HG03571 (cell line): Measurements from ENCODE around the gene KIR3DL2.
"Not testable (repeated sequence)": the region's sequence is repeated elsewhere in the genome, so short reads cannot be mapped to it uniquely, and the experiment has no call there.

Experiments used
- ATAC-seq: cut with Tn5 transposase; IDR thresholded peaks from one replicate; pipeline ENCODE4 v1.9.1; 2021; ENCODE audit not compliant: unreplicated experiment

Gene KIR3DL2

GRCh38 chr19:54863459-54863858 lies 13.2 kb downstream of the KIR3DL2 start:
- not testable (repeated sequence) for ATAC-seq

GRCh38 chr19:54871696-54872095 lies 21.5 kb downstream of the KIR3DL2 start:
- ATAC-seq, result no peak

GRCh38 chr19:54873990-54874389 lies 23.7 kb downstream of the KIR3DL2 start, which contains the start of gene FCAR:
FCAR (plus strand) TSS chr19:54874235; CDS start chr19:54874290, 55 bp downstream.
- ATAC-seq, result no peak

- ATAC-seq, result no peak
Measured at GRCh38 chr19:54875506-54875905, 25.3 kb downstream of the KIR3DL2 start.

GRCh38 chr19:54877471-54877870 lies 27.2 kb downstream of the KIR3DL2 start:
- no peak for ATAC-seq

- ATAC-seq, result no peak
Measured at GRCh38 chr19:54881884-54882283, 31.6 kb downstream of the KIR3DL2 start.

- no peak for ATAC-seq
Measured at GRCh38 chr19:54882758-54883157, 32.5 kb downstream of the KIR3DL2 start.

GRCh38 chr19:54883228-54883627 lies 33.0 kb downstream of the KIR3DL2 start:
- no peak for ATAC-seq

- no peak for ATAC-seq
Measured at GRCh38 chr19:54888239-54888638, 38.0 kb downstream of the KIR3DL2 start.

GRCh38 chr19:54889566-54889965 lies 39.3 kb downstream of the KIR3DL2 start:
- no peak for ATAC-seq

- ATAC-seq, result no peak
Measured at GRCh38 chr19:54893406-54893805, 43.2 kb downstream of the KIR3DL2 start.

GRCh38 chr19:54894106-54894505 lies 43.9 kb downstream of the KIR3DL2 start:
- ATAC-seq, result not testable (repeated sequence)

GRCh38 chr19:54896036-54896435 lies 45.8 kb downstream of the KIR3DL2 start:
- no peak for ATAC-seq

- ATAC-seq, result not testable (repeated sequence)
Measured at GRCh38 chr19:54898685-54899084, 48.4 kb downstream of the KIR3DL2 start.

GRCh38 chr19:54899646-54900045 lies 49.4 kb downstream of the KIR3DL2 start:
- not testable (repeated sequence) for ATAC-seq

GRCh38 chr19:54901153-54901552 lies 50.9 kb downstream of the KIR3DL2 start:
- not testable (repeated sequence) for ATAC-seq

- ATAC-seq, result no peak
Measured at GRCh38 chr19:54902061-54902460, 51.8 kb downstream of the KIR3DL2 start.

GRCh38 chr19:54903303-54903702 lies 53.1 kb downstream of the KIR3DL2 start:
- no peak for ATAC-seq

GRCh38 chr19:54904261-54904660 lies 54.0 kb downstream of the KIR3DL2 start:
- ATAC-seq, result not testable (repeated sequence)

- no peak for ATAC-seq
Measured at GRCh38 chr19:54905421-54905802, 55.2 kb downstream of the KIR3DL2 start.

GRCh38 chr19:54905803-54906511 lies 55.7 kb downstream of the KIR3DL2 start, which contains the start of gene NCR1:
NCR1 (plus strand) TSS chr19:54906148; CDS start chr19:54906188, 40 bp downstream.
- ATAC-seq, result no peak

- ATAC-seq, result no peak
Measured at GRCh38 chr19:54906819-54907218, 56.6 kb downstream of the KIR3DL2 start.

- ATAC-seq, result not testable (repeated sequence)
Measured at GRCh38 chr19:54907899-54908298, 57.7 kb downstream of the KIR3DL2 start.
